CD4-positive, alpha-beta T cell treated with Interleukin-4 for 4 hours (primary cell): ENCODE data around the gene WDR82.

Source experiments
- DNase-seq: peaks from one replicate; pipeline ENCODE4 v3.0.0-alpha.2; 2020

Gene WDR82

GRCh38 chr3:52253314-52254304 is 24.8 kb downstream of the WDR82 start:
- DNase-seq: peak; percentile 87

DNA sequence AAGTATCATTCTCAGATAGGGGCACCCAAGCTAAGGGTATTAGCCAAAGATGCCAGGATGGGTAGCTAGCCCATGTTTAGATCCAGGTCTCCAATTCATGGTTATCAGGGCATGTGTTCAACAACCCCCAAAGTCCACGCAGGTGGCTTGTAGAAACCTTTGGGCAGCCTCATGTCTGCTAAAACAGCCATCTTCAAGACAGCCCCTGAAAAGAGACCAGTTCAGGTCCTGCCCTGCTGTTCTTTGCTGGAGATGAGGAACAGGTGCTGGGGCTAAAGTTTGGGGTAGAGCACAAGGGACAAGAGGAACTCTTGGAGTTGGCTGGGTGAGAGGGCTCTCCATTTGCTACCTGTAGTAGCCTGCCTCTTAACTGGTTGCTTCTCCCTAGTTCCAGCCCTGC is 28.3 kb downstream of the WDR82 start:
- no peak for DNase-seq

DNA sequence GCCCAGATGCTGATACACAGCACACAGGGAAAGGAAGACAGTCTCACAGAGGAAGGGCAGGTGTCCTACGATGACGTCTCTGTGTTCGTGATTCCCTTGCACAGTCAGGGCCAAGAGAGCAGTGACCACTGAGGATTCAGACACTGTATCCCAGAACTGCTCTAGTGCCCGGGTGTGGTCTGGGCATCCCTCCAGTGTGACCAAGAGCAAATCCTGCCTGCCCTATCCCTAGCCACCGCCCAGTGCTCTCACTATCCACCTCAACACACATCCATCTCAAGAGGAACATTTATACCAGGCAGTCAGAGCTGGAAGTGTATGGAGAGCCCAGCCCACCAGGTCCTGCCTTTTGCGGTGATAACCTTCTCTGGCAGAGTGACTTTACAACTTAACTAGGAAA is 28.8 kb downstream of the WDR82 start:
- no peak for DNase-seq

- DNase-seq: no peak
These were observed 29.5 kb downstream of the WDR82 start for GRCh38 chr3:52248816-52249547.

GRCh38 chr3:52248165-52248541 is 30.3 kb downstream of the WDR82 start:
- no peak for DNase-seq

- DNase-seq: no peak
These were observed 30.9 kb downstream of the WDR82 start for GRCh38 chr3:52247409-52248164.

DNA sequence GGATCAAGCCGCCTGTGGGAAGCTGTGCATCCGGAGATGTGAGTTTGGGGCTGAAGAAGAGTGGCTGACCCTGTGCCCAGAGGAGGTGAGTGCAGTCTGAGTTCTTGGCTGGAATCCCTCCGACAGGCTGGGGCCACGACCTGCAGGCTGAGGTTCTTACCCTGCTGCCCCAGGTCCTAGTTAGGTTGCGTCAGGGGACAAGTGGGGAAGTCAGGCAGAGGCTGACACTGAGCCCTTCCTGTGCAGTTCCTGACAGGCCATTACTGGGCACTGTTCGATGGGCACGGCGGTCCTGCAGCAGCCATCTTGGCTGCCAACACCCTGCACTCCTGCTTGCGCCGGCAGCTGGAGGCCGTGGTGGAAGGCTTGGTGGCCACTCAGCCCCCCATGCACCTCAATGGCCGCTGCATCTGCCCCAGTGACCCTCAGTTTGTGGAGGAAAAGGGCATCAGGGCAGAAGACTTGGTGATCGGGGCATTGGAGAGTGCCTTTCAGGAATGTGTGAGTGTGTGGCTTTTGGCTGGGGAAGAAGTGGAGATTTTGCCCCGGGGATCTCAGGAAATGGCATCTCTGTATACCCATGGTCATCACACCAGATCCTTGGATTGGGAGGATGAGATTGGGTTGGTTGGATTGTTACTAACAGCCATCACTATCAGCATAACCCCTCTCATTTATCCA is 31.6 kb downstream of the WDR82 start:
- no peak for DNase-seq

GRCh38 chr3:52246264-52246620 is 32.2 kb downstream of the WDR82 start:
- no peak for DNase-seq

DNA sequence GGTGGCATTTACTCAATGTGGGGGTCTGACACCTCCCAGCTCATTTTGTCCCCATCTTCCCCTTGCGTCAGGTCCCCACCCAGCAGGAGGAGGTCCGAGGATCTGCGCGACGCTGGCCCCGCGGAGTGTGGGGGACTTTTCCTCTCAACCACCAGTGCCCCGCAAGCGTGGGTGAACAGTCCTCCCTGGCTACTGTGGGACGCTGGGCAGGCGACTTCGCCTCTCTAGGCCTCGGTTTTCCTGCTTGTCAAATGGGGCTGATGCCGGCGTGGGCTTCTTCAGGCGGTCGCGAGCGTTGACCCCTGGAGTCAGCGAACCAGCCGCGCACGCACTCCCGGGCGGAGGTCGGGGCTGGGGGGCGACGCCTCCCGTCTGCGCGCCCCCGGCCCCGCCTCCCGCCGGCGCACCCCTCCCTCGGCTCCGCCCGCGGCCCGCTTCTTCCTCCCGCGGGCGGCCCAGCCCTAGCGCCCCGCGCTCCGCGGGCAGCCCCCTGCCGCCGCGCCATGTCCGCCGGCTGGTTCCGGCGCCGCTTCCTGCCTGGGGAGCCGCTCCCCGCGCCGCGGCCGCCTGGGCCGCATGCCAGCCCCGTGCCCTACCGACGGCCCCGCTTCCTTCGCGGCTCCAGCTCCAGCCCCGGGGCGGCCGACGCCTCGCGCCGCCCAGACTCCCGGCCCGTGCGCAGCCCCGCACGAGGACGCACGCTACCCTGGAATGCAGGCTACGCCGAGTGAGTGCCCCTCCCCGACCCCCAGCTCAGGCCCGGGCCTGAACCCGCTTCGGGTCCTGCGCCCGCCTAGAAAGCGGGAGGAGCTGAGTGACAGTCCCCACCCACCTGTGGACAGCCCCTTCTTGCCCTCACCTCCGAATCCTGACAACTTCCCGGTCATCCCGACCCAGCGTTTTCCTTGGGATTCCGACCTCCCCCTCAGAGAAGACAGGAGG is 32.9 kb downstream of the WDR82 start, which contains the start of gene PPM1M:
PPM1M (plus strand) TSS at position 438 of the 942 bp plus-strand sequence; CDS start at position 504, 66 bp downstream.
- peak; percentile 51 for DNase-seq

GRCh38 chr3:52243791-52244628 is 34.4 kb downstream of the WDR82 start:
- DNase-seq: peak; percentile 37

DNA sequence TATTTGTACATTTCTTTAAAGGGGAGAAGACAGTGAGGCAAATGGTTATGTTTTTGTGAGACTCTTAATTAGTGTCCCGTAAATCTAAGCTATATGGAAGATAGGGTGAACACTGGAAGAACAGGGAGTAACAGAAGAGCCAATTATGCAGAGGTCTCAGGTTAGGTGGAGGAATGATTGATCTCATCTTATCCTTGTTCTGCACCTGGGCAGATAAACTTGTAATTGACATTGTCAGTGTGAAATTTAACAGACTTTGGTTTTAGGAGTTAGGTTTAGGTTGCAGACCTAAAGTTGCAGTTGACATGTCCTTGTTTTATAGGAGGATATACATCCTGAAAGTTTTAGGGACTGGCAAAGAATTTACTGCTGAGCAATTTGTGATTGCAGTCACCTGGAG is 36.4 kb downstream of the WDR82 start:
- no peak for DNase-seq

DNA sequence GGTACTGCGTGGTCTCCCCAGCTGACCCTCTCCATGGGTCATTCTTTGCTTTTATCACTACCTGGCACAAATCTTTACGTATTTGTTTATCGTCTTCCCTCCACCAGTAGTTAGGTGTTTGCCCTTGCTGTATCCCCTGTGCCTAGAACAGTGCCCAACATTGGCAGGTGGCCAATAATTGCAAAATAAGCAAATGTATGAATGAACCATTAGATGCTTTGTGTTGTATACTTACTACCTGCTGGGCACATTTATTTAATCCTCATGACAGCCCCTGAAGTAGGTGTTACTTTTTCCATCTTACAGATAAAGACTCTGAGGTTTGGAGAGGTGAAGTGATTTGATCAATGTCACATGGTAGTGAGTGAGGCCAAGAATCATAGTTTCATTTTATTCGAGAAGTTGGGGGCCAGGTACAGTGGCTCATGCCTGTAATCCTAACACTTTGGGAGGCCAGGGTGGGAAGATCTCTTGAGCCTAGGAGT is 37.5 kb downstream of the WDR82 start:
- DNase-seq: no peak

DNA sequence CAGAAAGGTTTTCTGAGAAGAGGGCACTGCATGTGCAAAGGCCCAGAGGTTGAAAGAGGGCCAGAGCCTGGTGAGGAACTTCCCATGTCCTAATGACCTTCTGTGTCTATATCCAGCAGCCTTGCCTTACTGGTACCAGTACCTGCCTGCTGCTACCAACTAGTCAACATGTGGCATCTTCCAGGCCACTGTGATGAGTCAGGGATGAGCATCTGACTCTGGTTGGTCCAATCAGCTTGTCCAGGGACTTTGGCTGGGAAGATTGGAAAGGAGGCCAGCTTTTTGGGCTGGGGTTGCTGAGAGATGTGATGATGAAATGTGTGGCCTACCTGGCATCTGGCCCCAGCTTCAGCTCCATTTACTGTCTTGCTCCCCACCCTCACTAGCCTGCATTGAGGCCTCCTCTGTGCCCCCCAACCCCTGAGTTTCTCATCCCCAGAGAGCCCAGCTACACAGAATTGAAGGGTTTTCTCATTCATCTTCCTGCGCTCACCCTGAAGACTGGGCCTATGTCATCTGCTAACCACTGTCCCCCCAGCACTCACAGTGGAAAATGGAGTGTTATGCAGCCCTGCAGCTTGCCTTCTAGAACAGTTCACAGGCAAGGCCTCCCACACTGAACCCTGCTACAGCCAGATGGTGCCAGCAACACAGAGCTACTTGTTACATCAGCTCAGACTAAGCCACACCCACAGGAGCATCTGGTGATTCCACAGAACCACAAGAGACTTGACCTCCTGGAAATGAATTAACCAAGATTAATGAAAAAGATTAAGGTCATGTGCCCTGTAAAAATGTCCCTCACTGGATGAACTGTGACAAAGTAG is 38.2 kb downstream of the WDR82 start:
- DNase-seq: peak; percentile 69

- DNase-seq: peak; percentile 88
These were observed 39.4 kb downstream of the WDR82 start, which contains the start of gene TWF2 for GRCh38 chr3:52238761-52239701. Gene TWF2, minus strand, starts transcription at chr3:52239158. Its CDS starts 142 bp downstream, at chr3:52239016.

GRCh38 chr3:52238193-52238760 is 40.2 kb downstream of the WDR82 start:
- DNase-seq: no peak

DNA sequence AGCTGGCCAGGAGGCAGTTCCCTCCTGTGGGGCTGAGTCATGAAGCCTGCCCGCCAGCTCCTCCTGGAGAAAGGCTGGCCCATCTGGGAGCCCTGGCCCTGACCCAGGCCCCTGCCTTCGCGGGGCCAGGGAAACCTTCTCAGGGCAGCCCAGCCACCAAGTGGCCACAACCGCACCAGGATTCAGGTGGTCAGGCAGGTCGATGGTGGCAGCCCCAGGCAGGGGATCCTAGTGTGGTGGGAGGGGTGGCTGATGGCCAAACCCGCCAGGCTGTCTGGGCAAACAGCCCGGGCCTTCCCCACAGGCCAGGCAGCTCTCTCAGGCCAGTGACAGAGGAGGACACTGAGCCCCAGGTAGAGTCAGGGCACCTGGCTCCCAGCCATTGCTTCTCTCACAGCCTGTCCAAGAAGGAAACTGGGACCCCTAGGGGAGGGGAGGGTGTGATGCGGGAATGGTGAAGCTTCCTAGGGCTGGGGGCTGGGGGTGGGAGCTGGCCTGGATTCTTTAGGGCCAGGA is 40.7 kb downstream of the WDR82 start:
- no peak for DNase-seq

GRCh38 chr3:52237006-52237656 is 41.3 kb downstream of the WDR82 start:
- DNase-seq: no peak
